ENCODE measurements around the gene PARD3. TPM values are rescaled to one million over a fixed set of nuclear protein-coding genes. Genes with fewer than 3 reads are reported as not detected.

PARD3 gene
- total and polyA plus RNA-seq, 2 donors (not counting 1 experiment from before 2014, with no cell fraction given) = 24.0 to 46.4 TPM

DNA sequence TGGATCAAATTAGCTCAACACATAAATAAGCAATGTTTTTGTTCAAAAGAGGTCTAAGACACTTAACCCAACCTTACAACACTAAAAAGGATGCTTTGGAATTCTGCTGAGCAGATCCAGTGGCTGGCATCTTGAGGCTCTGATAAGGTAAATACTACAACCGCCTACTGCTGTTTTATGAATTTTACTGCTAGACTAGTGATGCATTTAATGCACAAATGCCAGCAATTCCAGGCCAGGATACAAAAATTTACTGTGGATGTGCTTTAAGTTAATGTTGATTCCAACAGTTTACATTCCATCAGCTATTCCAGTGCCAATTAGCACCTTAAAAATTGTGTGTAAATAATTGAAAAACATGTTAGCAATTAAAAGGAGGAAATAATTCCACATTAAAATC lies 261.3 kb downstream of the PARD3 start:
- Histone ChIP-seq H3K9ac (ENCODE audit: insufficient read depth, low read length) (no peak overlapping the region), H4K20me1 (ENCODE audit: control insufficient read depth, extremely low read depth, insufficient read depth, low read length) (no peaks in the 10 kb centered on the region), H3K36me3 (ENCODE audit: control insufficient read depth, insufficient read depth, low read length) (no peaks in the 10 kb centered on the region), H3K4me1 (ENCODE audit: control insufficient read depth, extremely low read depth, insufficient read depth, low read length) (no peaks in the 10 kb centered on the region), H2AFZ (ENCODE audit: low read length) (no peak overlapping the region), H3K27ac (ENCODE audit: insufficient read depth, low read length) (no peak overlapping the region), H3K27me3 (ENCODE audit: control insufficient read depth, insufficient read depth, low read length) (no peaks in the 10 kb centered on the region), H3K9me3 (ENCODE audit: control insufficient read depth, insufficient read depth, low read depth, low read length) (no peaks in the 10 kb centered on the region), H3K4me2 (ENCODE audit: extremely low read depth, insufficient read depth, low read length) (no peak overlapping the region), H3K4me3 (replicated peaks in 1 of 4; ENCODE audit: control extremely low read depth in 1 of 4, insufficient read depth in 1 of 4, low read depth in 3 of 4, low read length in 4 of 4) (no peak overlapping the region), H3K79me2 (ENCODE audit: control insufficient read depth, insufficient read depth, low read length) (no peaks in the 10 kb centered on the region)
- no peak for TF ChIP-seq EZH2 (IDR thresholded peaks at IDR 0.05; ENCODE audit: low read length, missing control alignments)
- TF ChIP-seq, protein P1, sequence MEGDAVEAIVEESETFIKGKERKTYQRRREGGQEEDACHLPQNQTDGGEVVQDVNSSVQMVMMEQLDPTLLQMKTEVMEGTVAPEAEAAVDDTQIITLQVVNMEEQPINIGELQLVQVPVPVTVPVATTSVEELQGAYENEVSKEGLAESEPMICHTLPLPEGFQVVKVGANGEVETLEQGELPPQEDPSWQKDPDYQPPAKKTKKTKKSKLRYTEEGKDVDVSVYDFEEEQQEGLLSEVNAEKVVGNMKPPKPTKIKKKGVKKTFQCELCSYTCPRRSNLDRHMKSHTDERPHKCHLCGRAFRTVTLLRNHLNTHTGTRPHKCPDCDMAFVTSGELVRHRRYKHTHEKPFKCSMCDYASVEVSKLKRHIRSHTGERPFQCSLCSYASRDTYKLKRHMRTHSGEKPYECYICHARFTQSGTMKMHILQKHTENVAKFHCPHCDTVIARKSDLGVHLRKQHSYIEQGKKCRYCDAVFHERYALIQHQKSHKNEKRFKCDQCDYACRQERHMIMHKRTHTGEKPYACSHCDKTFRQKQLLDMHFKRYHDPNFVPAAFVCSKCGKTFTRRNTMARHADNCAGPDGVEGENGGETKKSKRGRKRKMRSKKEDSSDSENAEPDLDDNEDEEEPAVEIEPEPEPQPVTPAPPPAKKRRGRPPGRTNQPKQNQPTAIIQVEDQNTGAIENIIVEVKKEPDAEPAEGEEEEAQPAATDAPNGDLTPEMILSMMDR (conservative IDR thresholded peaks at IDR 0.05 in 1 of 2, IDR thresholded peaks at IDR 0.05 in 1 of 2; ENCODE audit: low read depth in 1 of 2, low read length in 2 of 2) = no peak
- no peak for DNase-seq (ENCODE audit: low read depth in 2 of 2)

GRCh38 chr10:34551295-34551694 lies 263.8 kb downstream of the PARD3 start:
- no peaks in the 10 kb centered on the region for H3K36me3 ChIP-seq (ENCODE audit: control insufficient read depth, insufficient read depth, low read length)
- H3K27ac ChIP-seq (ENCODE audit: insufficient read depth, low read length) = no peak overlapping the region
- no peak for DNase-seq (ENCODE audit: low read depth in 2 of 2)
- no peaks in the 10 kb centered on the region for H3K4me1 ChIP-seq (ENCODE audit: control insufficient read depth, extremely low read depth, insufficient read depth, low read length)
- no peaks in the 10 kb centered on the region for H3K27me3 ChIP-seq (ENCODE audit: control insufficient read depth, insufficient read depth, low read length)
- H3K9ac ChIP-seq (ENCODE audit: insufficient read depth, low read length) = no peak overlapping the region
- H3K79me2 ChIP-seq (ENCODE audit: control insufficient read depth, insufficient read depth, low read length) = no peaks in the 10 kb centered on the region
- H2AFZ ChIP-seq (ENCODE audit: low read length) = no peak overlapping the region
- TF ChIP-seq EZH2 (IDR thresholded peaks at IDR 0.05; ENCODE audit: low read length, missing control alignments) = no peak
- TF ChIP-seq, protein P1 (conservative IDR thresholded peaks at IDR 0.05 in 1 of 2, IDR thresholded peaks at IDR 0.05 in 1 of 2; ENCODE audit: low read depth in 1 of 2, low read length in 2 of 2) = no peak
- H3K4me3 ChIP-seq (replicated peaks in 1 of 4; ENCODE audit: control extremely low read depth in 1 of 4, insufficient read depth in 1 of 4, low read depth in 3 of 4, low read length in 4 of 4) = no peak overlapping the region
- H3K9me3 ChIP-seq (ENCODE audit: control insufficient read depth, insufficient read depth, low read depth, low read length) = no peaks in the 10 kb centered on the region
- no peak overlapping the region for H3K4me2 ChIP-seq (ENCODE audit: extremely low read depth, insufficient read depth, low read length)
- no peaks in the 10 kb centered on the region for H4K20me1 ChIP-seq (ENCODE audit: control insufficient read depth, extremely low read depth, insufficient read depth, low read length)

GRCh38 chr10:34549953-34550352 lies 265.1 kb downstream of the PARD3 start:
- Histone ChIP-seq H3K9ac (ENCODE audit: insufficient read depth, low read length) (no peak overlapping the region), H2AFZ (ENCODE audit: low read length) (no peak overlapping the region), H4K20me1 (ENCODE audit: control insufficient read depth, extremely low read depth, insufficient read depth, low read length) (no peaks in the 10 kb centered on the region), H3K4me2 (ENCODE audit: extremely low read depth, insufficient read depth, low read length) (no peak overlapping the region), H3K27me3 (ENCODE audit: control insufficient read depth, insufficient read depth, low read length) (no peaks in the 10 kb centered on the region), H3K9me3 (ENCODE audit: control insufficient read depth, insufficient read depth, low read depth, low read length) (no peaks in the 10 kb centered on the region), H3K4me1 (ENCODE audit: control insufficient read depth, extremely low read depth, insufficient read depth, low read length) (no peaks in the 10 kb centered on the region), H3K4me3 (replicated peaks in 1 of 4; ENCODE audit: control extremely low read depth in 1 of 4, insufficient read depth in 1 of 4, low read depth in 3 of 4, low read length in 4 of 4) (no peak overlapping the region), H3K79me2 (ENCODE audit: control insufficient read depth, insufficient read depth, low read length) (no peaks in the 10 kb centered on the region), H3K36me3 (ENCODE audit: control insufficient read depth, insufficient read depth, low read length) (no peaks in the 10 kb centered on the region), H3K27ac (ENCODE audit: insufficient read depth, low read length) (no peak overlapping the region)
- DNase-seq (ENCODE audit: low read depth in 2 of 2) = no peak
- no peak for TF ChIP-seq EZH2 (IDR thresholded peaks at IDR 0.05; ENCODE audit: low read length, missing control alignments)
- TF ChIP-seq, protein P1 (conservative IDR thresholded peaks at IDR 0.05 in 1 of 2, IDR thresholded peaks at IDR 0.05 in 1 of 2; ENCODE audit: low read depth in 1 of 2, low read length in 2 of 2) = no peak

Data from fibroblast of lung (primary cell).